BLaER1 (cell line): Measurements from ENCODE around the gene MAIP1.

ENCODE experiments used
- H3K27ac ChIP-seq: shearing (Covaris generic); formaldehyde crosslinking; 2 replicates; pipeline ENCODE4 v1.8.1; 2022
- H3K27me3 ChIP-seq: shearing (Covaris generic); formaldehyde crosslinking; 2 replicates; pipeline ENCODE4 v1.8.1; 2022
- H3K36me3 ChIP-seq: shearing (Covaris generic); formaldehyde crosslinking; 2 replicates; pipeline ENCODE4 v1.8.1; 2022
- H3K4me1 ChIP-seq: shearing (Covaris generic); formaldehyde crosslinking; 2 replicates; pipeline ENCODE4 v1.8.1; 2022
- H3K4me2 ChIP-seq: shearing (Covaris generic); formaldehyde crosslinking; 2 replicates; pipeline ENCODE4 v1.8.1; 2022
- H3K4me3 ChIP-seq: shearing (Covaris generic); formaldehyde crosslinking; 2 replicates; pipeline ENCODE4 v1.8.1; 2022
- H3K9ac ChIP-seq: shearing (Covaris generic); formaldehyde crosslinking; 2 replicates; pipeline ENCODE4 v1.8.1; 2022
- H3K9me3 ChIP-seq: shearing (Covaris generic); formaldehyde crosslinking; 2 replicates; pipeline ENCODE4 v1.8.1; 2022
- H4K20me1 ChIP-seq: shearing (Covaris generic); formaldehyde crosslinking; 2 replicates; pipeline ENCODE4 v1.8.1; 2022
- Cebpa-rat ChIP-seq: shearing (Covaris generic); IDR thresholded peaks from 2 replicates; pipeline ENCODE4 v1.8.1; 2022

The MAIP1 gene

GRCh38 chr2:199972088-199972626 lies 16.8 kb downstream of the MAIP1 start:
- no peaks in the 10 kb centered on the region for H3K27me3 ChIP-seq
- no peaks in the 10 kb centered on the region for H3K4me1 ChIP-seq
- H3K9ac ChIP-seq = no peak overlapping the region
- no peak overlapping the region for H3K4me3 ChIP-seq
- no peak overlapping the region for H3K4me2 ChIP-seq
- no peak overlapping the region for H3K27ac ChIP-seq
- no peaks in the 10 kb centered on the region for H4K20me1 ChIP-seq
- H3K9me3 ChIP-seq = no peaks in the 10 kb centered on the region
- TF ChIP-seq Cebpa-rat = no peak
- H3K36me3 ChIP-seq = peaks cover 19% of the 10 kb centered on the region

- H3K36me3 ChIP-seq = peaks cover 13% of the 10 kb centered on the region
- no peak overlapping the region for H3K27ac ChIP-seq
- H4K20me1 ChIP-seq = no peaks in the 10 kb centered on the region
- H3K4me1 ChIP-seq = no peaks in the 10 kb centered on the region
- H3K4me3 ChIP-seq = no peak overlapping the region
- no peak for TF ChIP-seq Cebpa-rat
- no peak overlapping the region for H3K9ac ChIP-seq
- H3K27me3 ChIP-seq = no peaks in the 10 kb centered on the region
- no peak overlapping the region for H3K4me2 ChIP-seq
- H3K9me3 ChIP-seq = no peaks in the 10 kb centered on the region
Observed at GRCh38 chr2:199973703-199974102, 18.3 kb downstream of the MAIP1 start.

- no peak overlapping the region for H3K4me2 ChIP-seq
- H3K27ac ChIP-seq = no peak overlapping the region
- TF ChIP-seq Cebpa-rat = no peak
- H3K4me1 ChIP-seq = no peaks in the 10 kb centered on the region
- H3K4me3 ChIP-seq = no peak overlapping the region
- H3K36me3 ChIP-seq = peaks cover 4% of the 10 kb centered on the region; the same call in 1 of the 2 replicates
- H3K9ac ChIP-seq = no peak overlapping the region
- no peaks in the 10 kb centered on the region for H3K9me3 ChIP-seq
- H3K27me3 ChIP-seq = no peaks in the 10 kb centered on the region
- H4K20me1 ChIP-seq = no peaks in the 10 kb centered on the region
Observed at GRCh38 chr2:199975273-199975895, 20.0 kb downstream of the MAIP1 start.

- no peak overlapping the region for H3K9ac ChIP-seq
- no peak for TF ChIP-seq Cebpa-rat
- H4K20me1 ChIP-seq = no peaks in the 10 kb centered on the region
- no peak overlapping the region for H3K4me3 ChIP-seq
- no peaks in the 10 kb centered on the region for H3K9me3 ChIP-seq
- H3K27me3 ChIP-seq = no peaks in the 10 kb centered on the region
- H3K36me3 ChIP-seq = peaks cover 4% of the 10 kb centered on the region; the same call in 1 of the 2 replicates
- no peak overlapping the region for H3K4me2 ChIP-seq
- no peak overlapping the region for H3K27ac ChIP-seq
- no peaks in the 10 kb centered on the region for H3K4me1 ChIP-seq
Observed at GRCh38 chr2:199977984-199978415, 22.6 kb downstream of the MAIP1 start.

- no peaks in the 10 kb centered on the region for H3K27me3 ChIP-seq
- H3K27ac ChIP-seq = no peak overlapping the region
- H3K36me3 ChIP-seq = peaks cover 1% of the 10 kb centered on the region; the same call in 1 of the 2 replicates
- H4K20me1 ChIP-seq = no peaks in the 10 kb centered on the region
- H3K4me1 ChIP-seq = no peaks in the 10 kb centered on the region
- no peak overlapping the region for H3K9ac ChIP-seq
- H3K4me3 ChIP-seq = no peak overlapping the region
- no peak for TF ChIP-seq Cebpa-rat
- no peak overlapping the region for H3K4me2 ChIP-seq
- H3K9me3 ChIP-seq = no peaks in the 10 kb centered on the region
Observed at GRCh38 chr2:199979398-199979797, 24.0 kb downstream of the MAIP1 start.

GRCh38 chr2:199979832-199980628 lies 24.6 kb downstream of the MAIP1 start:
- no peak overlapping the region for H3K9ac ChIP-seq
- H3K4me1 ChIP-seq = peaks cover 2% of the 10 kb centered on the region; the same call in 1 of the 2 replicates
- no peak overlapping the region for H3K27ac ChIP-seq
- H3K9me3 ChIP-seq = no peaks in the 10 kb centered on the region
- H3K36me3 ChIP-seq = no peaks in the 10 kb centered on the region
- no peak overlapping the region for H3K4me3 ChIP-seq
- no peaks in the 10 kb centered on the region for H4K20me1 ChIP-seq
- no peaks in the 10 kb centered on the region for H3K27me3 ChIP-seq
- no peak for TF ChIP-seq Cebpa-rat
- no peak overlapping the region for H3K4me2 ChIP-seq

- no peaks in the 10 kb centered on the region for H4K20me1 ChIP-seq
- peaks cover 24% of the 10 kb centered on the region for H3K4me1 ChIP-seq
- no peak overlapping the region for H3K27ac ChIP-seq
- no peak overlapping the region for H3K4me2 ChIP-seq
- H3K36me3 ChIP-seq = no peaks in the 10 kb centered on the region
- no peaks in the 10 kb centered on the region for H3K9me3 ChIP-seq
- no peak overlapping the region for H3K4me3 ChIP-seq
- no peak for TF ChIP-seq Cebpa-rat
- no peaks in the 10 kb centered on the region for H3K27me3 ChIP-seq
- H3K9ac ChIP-seq = no peak overlapping the region
Observed at GRCh38 chr2:199982126-199982843, 26.9 kb downstream of the MAIP1 start.

- Histone ChIP-seq H3K4me3 (no peak overlapping the region), H3K36me3 (no peaks in the 10 kb centered on the region), H3K4me2 (no peak overlapping the region), H3K9me3 (no peaks in the 10 kb centered on the region), H4K20me1 (no peaks in the 10 kb centered on the region), H3K27ac (no peak overlapping the region), H3K27me3 (no peaks in the 10 kb centered on the region), H3K9ac (no peak overlapping the region), H3K4me1 (peaks cover 37% of the 10 kb centered on the region)
- TF ChIP-seq Cebpa-rat = no peak
Observed at GRCh38 chr2:199983534-199983933, 28.2 kb downstream of the MAIP1 start.

GRCh38 chr2:199984159-199984558 lies 28.8 kb downstream of the MAIP1 start:
- no peak overlapping the region for H3K4me3 ChIP-seq
- no peak for TF ChIP-seq Cebpa-rat
- H3K27me3 ChIP-seq = no peaks in the 10 kb centered on the region
- peaks cover 43% of the 10 kb centered on the region for H3K4me1 ChIP-seq
- no peaks in the 10 kb centered on the region for H3K36me3 ChIP-seq
- H3K9me3 ChIP-seq = no peaks in the 10 kb centered on the region
- H4K20me1 ChIP-seq = no peaks in the 10 kb centered on the region
- no peak overlapping the region for H3K27ac ChIP-seq
- H3K9ac ChIP-seq = no peak overlapping the region
- H3K4me2 ChIP-seq = no peak overlapping the region
